ENCODE results near the gene SNPH.

Gene SNPH

GRCh38 chr20:1265226-1265915 lies 723 bp upstream of the SNPH start:
- no peak for DNase-seq (ENCODE audit: low read depth)

- DNase-seq (ENCODE audit: low read depth), result no peak
Measured at GRCh38 chr20:1265916-1266166, 253 bp upstream of the SNPH start.

- no peak for DNase-seq (ENCODE audit: low read depth)
Measured at GRCh38 chr20:1267161-1267560, 1.1 kb downstream of the SNPH start.

- no peak for DNase-seq (ENCODE audit: low read depth)
Measured at GRCh38 chr20:1267809-1268374, 1.8 kb downstream of the SNPH start.

GRCh38 chr20:1269235-1269634 lies 3.1 kb downstream of the SNPH start:
- DNase-seq (ENCODE audit: low read depth), result no peak

GRCh38 chr20:1269850-1270249 lies 3.8 kb downstream of the SNPH start:
- DNase-seq (ENCODE audit: low read depth), result no peak

- no peak for DNase-seq (ENCODE audit: low read depth)
Measured at GRCh38 chr20:1272368-1273100, 6.4 kb downstream of the SNPH start.

- no peak for DNase-seq (ENCODE audit: low read depth)
Measured at GRCh38 chr20:1273366-1273765, 7.3 kb downstream of the SNPH start.

GRCh38 chr20:1274485-1275311 lies 8.6 kb downstream of the SNPH start:
- no peak for DNase-seq (ENCODE audit: low read depth)

GRCh38 chr20:1275919-1276318 lies 9.8 kb downstream of the SNPH start:
- no peak for DNase-seq (ENCODE audit: low read depth)

- DNase-seq (ENCODE audit: low read depth), result no peak
Measured at GRCh38 chr20:1277529-1278322, 11.6 kb downstream of the SNPH start.

- DNase-seq (ENCODE audit: low read depth), result no peak
Measured at GRCh38 chr20:1278993-1279392, 12.9 kb downstream of the SNPH start.

- DNase-seq (ENCODE audit: low read depth), result no peak
Measured at GRCh38 chr20:1280195-1281102, 14.4 kb downstream of the SNPH start.

- no peak for DNase-seq (ENCODE audit: low read depth)
Measured at GRCh38 chr20:1281279-1282057, 15.4 kb downstream of the SNPH start.

- no peak for DNase-seq (ENCODE audit: low read depth)
Measured at GRCh38 chr20:1282966-1283365, 16.9 kb downstream of the SNPH start.

GRCh38 chr20:1283522-1284510 lies 17.7 kb downstream of the SNPH start:
- no peak for DNase-seq (ENCODE audit: low read depth)

GRCh38 chr20:1286267-1287024 lies 20.4 kb downstream of the SNPH start:
- DNase-seq (ENCODE audit: low read depth), result no peak

GRCh38 chr20:1287306-1287705 lies 21.2 kb downstream of the SNPH start:
- DNase-seq (ENCODE audit: low read depth), result no peak

All from activated gamma-delta T cell treated with anti-CD3 and anti-CD28 coated beads, Interleukin-2, amount 50 U/mL, for 16 hours (primary cell).